Measurements from ENCODE around the gene STT3B. TPM values are rescaled to one million over a fixed set of nuclear protein-coding genes. Genes with fewer than 3 reads are reported as not detected.

The STT3B gene
- total RNA-seq, result 100 to 1,000 TPM in 1 of 4 donors, 10 to 100 TPM in 3; 58.9 to 107 (median 72.6) TPM
- polyA plus RNA-seq, result 10 to 100 TPM; 10.8 to 64.1 (median 16.2) TPM

DNA sequence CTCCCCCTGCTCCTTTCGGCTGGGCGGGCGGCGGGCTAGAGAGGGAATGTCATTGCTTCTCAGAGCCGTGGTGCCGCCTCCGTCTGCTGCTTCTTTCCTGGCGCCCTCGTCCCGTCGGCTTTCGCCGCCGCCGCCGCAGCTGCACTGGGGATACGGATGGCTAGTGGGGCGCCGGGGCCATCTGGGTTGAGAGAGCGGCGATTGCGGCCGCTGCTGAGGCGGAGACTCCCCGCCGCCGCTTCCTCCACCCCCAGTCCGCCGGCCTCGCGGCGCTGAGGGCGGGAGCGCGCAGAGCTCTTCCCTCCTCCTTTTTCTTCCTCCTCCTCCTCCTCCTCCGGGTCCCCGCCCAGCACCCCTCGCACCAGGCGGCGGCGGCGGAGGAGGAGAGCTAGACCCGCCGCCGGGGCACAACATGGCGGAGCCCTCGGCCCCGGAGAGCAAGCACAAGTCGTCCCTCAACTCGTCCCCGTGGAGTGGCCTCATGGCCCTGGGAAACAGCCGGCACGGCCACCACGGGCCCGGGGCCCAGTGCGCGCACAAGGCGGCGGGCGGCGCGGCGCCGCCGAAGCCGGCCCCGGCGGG, at the start of gene STT3B:
TSS of gene STT3B (plus strand) at position 339 of the 582 bp plus-strand sequence. CDS start at position 413, 74 bp downstream.
- intact Hi-C loops (cut with DNase I), result loop anchor here (5.0 to 10.0 kb wide), 3 partner anchors 450 to 612 kb away; partner anchors contain the start of genes GPD1L, OSBPL10 and ZNF860

DNA sequence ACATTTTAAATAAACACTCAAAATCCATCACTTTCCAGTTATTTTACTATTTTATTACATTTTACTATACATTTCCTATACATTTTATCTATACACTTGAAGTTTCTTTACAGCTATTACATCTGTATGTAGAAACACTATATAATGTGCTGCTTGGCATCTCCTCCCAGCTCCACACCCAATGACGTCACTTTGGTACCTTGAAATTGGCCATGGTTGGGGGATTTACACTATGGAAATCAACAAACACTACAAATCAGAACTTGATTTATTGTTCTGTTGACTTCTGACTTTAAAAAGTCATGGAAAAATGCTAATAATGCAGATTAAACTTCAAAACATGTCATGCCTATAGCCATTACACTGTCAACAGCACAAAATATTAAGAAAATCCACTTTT, 48.9 kb upstream of the STT3B start:
- Histone ChIP-seq H3K4me3 (no peak overlapping the region), H3K4me1 (no peaks in the 10 kb centered on the region), H3K9me3 (no peaks in the 10 kb centered on the region), H3K27ac (no peak overlapping the region), H3K27me3 (no peaks in the 10 kb centered on the region), H3K36me3 (no peaks in the 10 kb centered on the region)
- intact Hi-C loops (cut with DNase I), result no loop called here
- DNase-seq, result no peak
- no peak for TF ChIP-seq POLR2AphosphoS5 (IDR thresholded peaks at IDR 0.05)
- TF ChIP-seq, protein P1, sequence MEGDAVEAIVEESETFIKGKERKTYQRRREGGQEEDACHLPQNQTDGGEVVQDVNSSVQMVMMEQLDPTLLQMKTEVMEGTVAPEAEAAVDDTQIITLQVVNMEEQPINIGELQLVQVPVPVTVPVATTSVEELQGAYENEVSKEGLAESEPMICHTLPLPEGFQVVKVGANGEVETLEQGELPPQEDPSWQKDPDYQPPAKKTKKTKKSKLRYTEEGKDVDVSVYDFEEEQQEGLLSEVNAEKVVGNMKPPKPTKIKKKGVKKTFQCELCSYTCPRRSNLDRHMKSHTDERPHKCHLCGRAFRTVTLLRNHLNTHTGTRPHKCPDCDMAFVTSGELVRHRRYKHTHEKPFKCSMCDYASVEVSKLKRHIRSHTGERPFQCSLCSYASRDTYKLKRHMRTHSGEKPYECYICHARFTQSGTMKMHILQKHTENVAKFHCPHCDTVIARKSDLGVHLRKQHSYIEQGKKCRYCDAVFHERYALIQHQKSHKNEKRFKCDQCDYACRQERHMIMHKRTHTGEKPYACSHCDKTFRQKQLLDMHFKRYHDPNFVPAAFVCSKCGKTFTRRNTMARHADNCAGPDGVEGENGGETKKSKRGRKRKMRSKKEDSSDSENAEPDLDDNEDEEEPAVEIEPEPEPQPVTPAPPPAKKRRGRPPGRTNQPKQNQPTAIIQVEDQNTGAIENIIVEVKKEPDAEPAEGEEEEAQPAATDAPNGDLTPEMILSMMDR (IDR thresholded peaks at IDR 0.05), result no peak
- TF ChIP-seq POLR2A (IDR thresholded peaks at IDR 0.05), result no peak
- no peak for TF ChIP-seq EP300 (IDR thresholded peaks at IDR 0.05)
- WGBS, 2 donors, result 67 to 81% methylated on average over 1 of the region's 1 CpG

More for the DNA sequence above, at the start of gene STT3B:
- Histone ChIP-seq H3K9me3 (no peaks in the 10 kb centered on the region), H3K36me3 (no peaks in the 10 kb centered on the region), H3K27ac (peak within 1 kb of the TSS; percentile 92 to 99 (median 96)), H3K4me1 (peaks cover 0 to 45% (median 33%) of the 10 kb centered on the region in 4 donors), H3K4me3 (peak within 1 kb of the TSS; percentile 75 to 95 (median 90)), H3K27me3 (no peaks in the 10 kb centered on the region)
- WGBS, 2 donors, result 0 to 1% methylated on average over 68 of the region's 68 CpGs
- TF ChIP-seq POLR2AphosphoS5 (IDR thresholded peaks at IDR 0.05) (peak; percentile 73 to 99 (median 89)), EP300 (IDR thresholded peaks at IDR 0.05) (no peak), POLR2A (IDR thresholded peaks at IDR 0.05) (peak; percentile 64 to 74)
- TF ChIP-seq, protein P1 (IDR thresholded peaks at IDR 0.05), result no peak
- peak; percentile 90 for DNase-seq

- TF ChIP-seq EP300 (IDR thresholded peaks at IDR 0.05) (no peak), POLR2A (IDR thresholded peaks at IDR 0.05) (no peak), POLR2AphosphoS5 (IDR thresholded peaks at IDR 0.05) (no peak)
- TF ChIP-seq, protein P1 (IDR thresholded peaks at IDR 0.05), result no peak
- H3K36me3 ChIP-seq, result no peaks in the 10 kb centered on the region
- H3K27ac ChIP-seq, result no peak overlapping the region
- WGBS, 2 donors, result 23 to 37% methylated on average over 1 of the region's 1 CpG
- intact Hi-C loops (cut with DNase I), result no loop called here
- no peaks in the 10 kb centered on the region for H3K27me3 ChIP-seq
- no peak overlapping the region for H3K4me3 ChIP-seq
- H3K9me3 ChIP-seq, result no peaks in the 10 kb centered on the region
- no peaks in the 10 kb centered on the region for H3K4me1 ChIP-seq
- DNase-seq, result no peak
These were observed 47.5 kb upstream of the STT3B start for GRCh38 chr3:31485196-31485595.

- no peaks in the 10 kb centered on the region for H3K36me3 ChIP-seq
- H3K27ac ChIP-seq, result no peak overlapping the region
- no peaks in the 10 kb centered on the region for H3K27me3 ChIP-seq
- TF ChIP-seq, protein P1 (IDR thresholded peaks at IDR 0.05), result no peak
- TF ChIP-seq EP300 (IDR thresholded peaks at IDR 0.05) (no peak), POLR2AphosphoS5 (IDR thresholded peaks at IDR 0.05) (no peak), POLR2A (IDR thresholded peaks at IDR 0.05) (no peak)
- H3K4me3 ChIP-seq, result no peak overlapping the region
- H3K9me3 ChIP-seq, result peaks cover 0 to 7% (median 0%) of the 10 kb centered on the region in 4 donors
- no peak for DNase-seq
- intact Hi-C loops (cut with DNase I), result no loop called here
- 92 to 93% methylated on average over 7 of the region's 7 CpGs for WGBS, 2 donors
- no peaks in the 10 kb centered on the region for H3K4me1 ChIP-seq
These were observed 45.7 kb upstream of the STT3B start for GRCh38 chr3:31486865-31487533.
